Activated naive CD4-positive, alpha-beta T cell treated with anti-CD3 and anti-CD28 coated beads for 36 hours (primary cell): ENCODE data around the gene DIPK2B. TPM values are rescaled to one million over a fixed set of nuclear protein-coding genes. Genes with fewer than 3 reads are reported as not detected.

ENCODE experiments used
- CTCF ChIA-PET: fragments of 350-600 bp; sonication (Branson Sonifier 250); formaldehyde crosslinking; loops from one replicate; lab custom pipeline; 2021; ENCODE audit warnings: antibody characterized with exemption; lab: Charles Lee
- DNase-seq: peaks from one replicate; pipeline ENCODE4 v3.0.0-alpha.2; 2020
- H3K27ac Mint-ChIP-seq: one replicate; pipeline ENCODE4 v1.8.0; 2021; ENCODE audit warnings: mild to moderate bottlenecking, mixed read lengths
- H3K27me3 Mint-ChIP-seq: one replicate; pipeline ENCODE4 v1.8.0; 2021; ENCODE audit warnings: low read depth, mixed read lengths
- H3K36me3 Mint-ChIP-seq: one replicate; pipeline ENCODE4 v1.8.0; 2021; ENCODE audit warnings: low read depth, mixed read lengths
- H3K4me1 Mint-ChIP-seq: one replicate; pipeline ENCODE4 v1.8.0; 2021; ENCODE audit warnings: low read depth, mixed read lengths
- H3K4me3 Mint-ChIP-seq: one replicate; pipeline ENCODE4 v1.8.0; 2021; ENCODE audit warnings: mild to moderate bottlenecking, moderate library complexity, mixed read lengths
- H3K9me3 Mint-ChIP-seq: one replicate; pipeline ENCODE4 v1.8.0; 2021; ENCODE audit warnings: mixed read lengths
- intact Hi-C: fragments of 100-400 bp; cut with micrococcal nuclease; formaldehyde crosslinking; loops from one replicate; pipeline ENCODE4 v1.15.1; 2023
- total RNA-seq, 2 experiments: library from RNA; stranded (reverse); gene quantifications; one replicate each; pipeline ENCODE4 v1.2.3, GENCODE V29; 2021

Gene DIPK2B, protein sequence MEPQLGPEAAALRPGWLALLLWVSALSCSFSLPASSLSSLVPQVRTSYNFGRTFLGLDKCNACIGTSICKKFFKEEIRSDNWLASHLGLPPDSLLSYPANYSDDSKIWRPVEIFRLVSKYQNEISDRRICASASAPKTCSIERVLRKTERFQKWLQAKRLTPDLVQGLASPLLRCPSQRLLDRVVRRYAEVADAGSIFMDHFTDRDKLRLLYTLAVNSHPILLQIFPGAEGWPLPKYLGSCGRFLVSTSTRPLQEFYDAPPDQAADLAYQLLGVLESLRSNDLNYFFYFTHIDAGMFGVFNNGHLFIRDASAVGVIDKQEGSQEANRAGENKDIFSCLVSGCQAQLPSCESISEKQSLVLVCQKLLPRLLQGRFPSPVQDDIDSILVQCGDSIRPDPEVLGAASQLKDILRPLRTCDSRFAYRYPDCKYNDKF
- not detected for total RNA-seq

- Mint-ChIP-seq H3K36me3 (no peaks in the 10 kb centered on the region), H3K27me3 (peaks cover 12% of the 10 kb centered on the region), H3K9me3 (no peaks in the 10 kb centered on the region), H3K27ac (no peak within 1 kb of the TSS), H3K4me1 (no peaks in the 10 kb centered on the region), H3K4me3 (no peak within 1 kb of the TSS)
- intact Hi-C loops: no loop called here
- CTCF ChIA-PET: interaction anchor here (0.6 to 1.1 kb wide), 2 partner anchors 13 to 21 kb away, joined by 3 read pairs; no protein-coding TSS in a partner anchor
- DNase-seq: no peak
Measured at GRCh38 chrX:45200741-45201234, at the start of gene DIPK2B. Gene DIPK2B (minus strand): TSS chrX:45200876. CDS start chrX:45200826, 50 bp downstream.

DNA sequence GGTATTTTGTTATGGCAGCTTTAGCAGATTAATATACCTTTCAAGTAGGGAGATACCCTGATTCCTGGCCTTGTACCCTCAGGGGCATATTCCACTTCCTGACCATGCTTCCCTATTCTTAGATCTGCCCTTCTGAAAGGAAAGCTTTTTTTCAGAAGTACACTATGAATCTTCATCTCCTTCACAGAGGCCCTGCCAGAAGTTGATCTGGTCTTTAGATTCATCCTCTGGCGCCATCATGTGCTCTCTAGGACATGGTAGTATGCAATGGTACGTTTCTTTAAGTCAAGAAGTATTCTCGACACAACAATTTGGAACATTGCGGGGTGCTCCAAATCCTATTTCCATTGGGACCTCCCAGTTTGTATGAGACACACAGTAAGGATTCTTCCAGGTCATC is 39.6 kb upstream of the DIPK2B start:
- H3K36me3 Mint-ChIP-seq: no peaks in the 10 kb centered on the region
- H3K27ac Mint-ChIP-seq: no peak overlapping the region
- CTCF ChIA-PET: no interaction called here
- H3K4me3 Mint-ChIP-seq: no peak overlapping the region
- no peaks in the 10 kb centered on the region for H3K4me1 Mint-ChIP-seq
- H3K9me3 Mint-ChIP-seq: no peaks in the 10 kb centered on the region
- intact Hi-C loops: no loop called here
- H3K27me3 Mint-ChIP-seq: no peaks in the 10 kb centered on the region
- peak; percentile 13 for DNase-seq

GRCh38 chrX:45238489-45238888 is 37.8 kb upstream of the DIPK2B start:
- H3K27me3 Mint-ChIP-seq: no peaks in the 10 kb centered on the region
- no peak overlapping the region for H3K4me3 Mint-ChIP-seq
- peaks cover under 1% of the 10 kb centered on the region for H3K36me3 Mint-ChIP-seq
- intact Hi-C loops: no loop called here
- H3K27ac Mint-ChIP-seq: no peak overlapping the region
- CTCF ChIA-PET: no interaction called here
- peaks cover under 1% of the 10 kb centered on the region for H3K9me3 Mint-ChIP-seq
- no peak for DNase-seq
- H3K4me1 Mint-ChIP-seq: no peaks in the 10 kb centered on the region

GRCh38 chrX:45233531-45233930 is 32.9 kb upstream of the DIPK2B start:
- no peak overlapping the region for H3K27ac Mint-ChIP-seq
- H3K9me3 Mint-ChIP-seq: peaks cover 4% of the 10 kb centered on the region
- DNase-seq: no peak
- CTCF ChIA-PET: no interaction called here
- no peaks in the 10 kb centered on the region for H3K27me3 Mint-ChIP-seq
- intact Hi-C loops: no loop called here
- H3K4me1 Mint-ChIP-seq: peaks cover 16% of the 10 kb centered on the region
- peaks cover 2% of the 10 kb centered on the region for H3K36me3 Mint-ChIP-seq
- no peak overlapping the region for H3K4me3 Mint-ChIP-seq

GRCh38 chrX:45232139-45232538 is 31.5 kb upstream of the DIPK2B start:
- Mint-ChIP-seq H3K27me3 (no peaks in the 10 kb centered on the region), H3K36me3 (peaks cover 2% of the 10 kb centered on the region), H3K27ac (no peak overlapping the region), H3K9me3 (peaks cover 4% of the 10 kb centered on the region), H3K4me1 (peaks cover 16% of the 10 kb centered on the region), H3K4me3 (no peak overlapping the region)
- CTCF ChIA-PET: interaction anchor here (1.2 kb wide), 1 partner anchor 45 kb away, joined by 3 read pairs; no protein-coding TSS in a partner anchor
- intact Hi-C loops: no loop called here
- DNase-seq: no peak

DNA sequence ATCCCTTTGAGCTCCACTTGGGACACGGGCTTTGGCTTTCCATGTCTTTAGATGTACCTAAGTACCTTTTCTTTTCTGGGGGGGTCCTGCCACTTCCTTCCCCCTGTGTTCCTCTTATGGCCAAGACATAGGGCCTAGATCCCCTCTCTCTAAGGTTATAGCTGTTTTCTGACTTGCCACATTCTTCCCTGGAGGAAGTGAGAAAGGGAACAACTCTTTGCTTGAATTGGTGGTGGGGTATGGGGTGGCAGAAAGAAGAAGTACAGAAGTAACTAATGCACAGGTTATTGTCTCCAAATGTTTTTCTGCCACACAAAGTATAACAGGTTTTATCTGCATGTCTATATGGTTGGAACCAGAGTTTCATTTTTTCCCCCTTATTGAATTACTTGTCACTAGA is 29.7 kb upstream of the DIPK2B start:
- no peak for DNase-seq

DNA sequence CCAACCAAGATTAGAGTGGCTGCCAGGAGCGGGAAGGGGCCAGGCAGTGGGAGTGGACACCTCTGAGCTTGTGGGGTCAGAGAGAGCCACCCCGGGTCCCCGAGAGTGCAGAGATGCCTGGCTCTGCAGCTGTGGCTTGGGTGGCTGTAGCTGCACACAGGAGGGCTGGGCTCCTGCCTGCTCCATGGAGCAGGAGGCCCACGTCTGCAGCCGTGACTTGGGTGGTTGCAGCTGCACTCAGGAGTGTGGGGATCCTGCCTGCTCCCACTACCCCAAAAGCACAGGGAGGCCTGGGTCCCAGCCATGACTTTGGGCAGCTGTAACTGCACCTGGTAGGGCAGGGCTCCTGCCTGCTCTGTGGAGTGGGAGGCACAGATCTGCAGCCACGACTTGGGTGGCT is 28.7 kb upstream of the DIPK2B start:
- Mint-ChIP-seq H3K4me1 (peaks cover 16% of the 10 kb centered on the region), H3K9me3 (peaks cover 4% of the 10 kb centered on the region), H3K27ac (no peak overlapping the region), H3K4me3 (no peak overlapping the region), H3K36me3 (peaks cover 2% of the 10 kb centered on the region), H3K27me3 (no peaks in the 10 kb centered on the region)
- CTCF ChIA-PET: no interaction called here
- DNase-seq: no peak
- intact Hi-C loops: no loop called here

More for the DNA sequence above, 29.7 kb upstream of the DIPK2B start:
- intact Hi-C loops: no loop called here
- CTCF ChIA-PET: no interaction called here
- Mint-ChIP-seq H3K4me1 (peaks cover 16% of the 10 kb centered on the region), H3K36me3 (peaks cover 2% of the 10 kb centered on the region), H3K9me3 (peaks cover 4% of the 10 kb centered on the region), H3K27me3 (no peaks in the 10 kb centered on the region), H3K27ac (no peak overlapping the region), H3K4me3 (no peak overlapping the region)

GRCh38 chrX:45228126-45228525 is 27.4 kb upstream of the DIPK2B start:
- no peaks in the 10 kb centered on the region for H3K36me3 Mint-ChIP-seq
- intact Hi-C loops: no loop called here
- DNase-seq: no peak
- CTCF ChIA-PET: no interaction called here
- no peaks in the 10 kb centered on the region for H3K27me3 Mint-ChIP-seq
- no peak overlapping the region for H3K4me3 Mint-ChIP-seq
- H3K9me3 Mint-ChIP-seq: no peaks in the 10 kb centered on the region
- H3K27ac Mint-ChIP-seq: no peak overlapping the region
- peaks cover 12% of the 10 kb centered on the region for H3K4me1 Mint-ChIP-seq

GRCh38 chrX:45208121-45208856 is 7.6 kb upstream of the DIPK2B start:
- peaks cover 5% of the 10 kb centered on the region for H3K9me3 Mint-ChIP-seq
- intact Hi-C loops: no loop called here
- no peaks in the 10 kb centered on the region for H3K4me1 Mint-ChIP-seq
- H3K27me3 Mint-ChIP-seq: peaks cover 2% of the 10 kb centered on the region
- no peak for DNase-seq
- no peak overlapping the region for H3K4me3 Mint-ChIP-seq
- H3K27ac Mint-ChIP-seq: no peak overlapping the region
- CTCF ChIA-PET: no interaction called here
- no peaks in the 10 kb centered on the region for H3K36me3 Mint-ChIP-seq

- Mint-ChIP-seq H3K27me3 (peaks cover 14% of the 10 kb centered on the region), H3K27ac (no peak overlapping the region), H3K9me3 (peaks cover 5% of the 10 kb centered on the region), H3K4me3 (no peak overlapping the region), H3K4me1 (no peaks in the 10 kb centered on the region), H3K36me3 (no peaks in the 10 kb centered on the region)
- CTCF ChIA-PET: no interaction called here
- intact Hi-C loops: no loop called here
- DNase-seq: no peak
Measured at GRCh38 chrX:45202171-45202570, 1.5 kb upstream of the DIPK2B start.

GRCh38 chrX:45198706-45199105 is 2.0 kb downstream of the DIPK2B start:
- Mint-ChIP-seq H3K27me3 (peaks cover 12% of the 10 kb centered on the region), H3K4me1 (no peaks in the 10 kb centered on the region), H3K27ac (no peak overlapping the region), H3K36me3 (no peaks in the 10 kb centered on the region), H3K4me3 (no peak overlapping the region), H3K9me3 (no peaks in the 10 kb centered on the region)
- CTCF ChIA-PET: no interaction called here
- DNase-seq: no peak
- intact Hi-C loops: no loop called here

DNA sequence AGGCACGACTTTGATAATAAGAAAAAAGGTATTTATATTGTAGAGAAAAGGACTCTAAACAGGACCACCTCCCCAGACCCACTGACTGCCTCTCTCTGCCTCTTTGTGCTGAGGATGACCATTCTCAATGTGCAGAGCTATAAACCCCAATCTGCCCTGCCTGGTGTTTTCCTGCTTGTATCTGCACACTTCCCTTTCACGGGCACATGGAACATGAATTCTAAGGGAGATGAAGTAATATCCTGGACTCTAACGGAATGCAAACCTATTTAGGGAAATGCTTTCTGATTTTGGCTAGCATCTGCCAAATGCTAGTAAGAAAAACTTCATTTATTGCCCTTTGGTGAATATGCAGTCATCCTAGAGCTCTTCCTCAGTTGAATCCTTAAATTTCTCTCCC is 2.4 kb downstream of the DIPK2B start:
- no peak for DNase-seq
- Mint-ChIP-seq H3K36me3 (no peaks in the 10 kb centered on the region), H3K4me3 (no peak overlapping the region), H3K9me3 (no peaks in the 10 kb centered on the region), H3K4me1 (no peaks in the 10 kb centered on the region), H3K27ac (no peak overlapping the region), H3K27me3 (peaks cover 12% of the 10 kb centered on the region)
- CTCF ChIA-PET: no interaction called here
- intact Hi-C loops: no loop called here
